WI38 (cell line): ENCODE data around the gene SLC9A9.

Experiments
- H3K4me3 ChIP-seq: 2 replicates; pipeline ENCODE4 v1.5.1; 2011; ENCODE audit warnings: low read depth, mild to moderate bottlenecking, control low read depth, low read length
- TF ChIP-seq, protein P1 (sequence below): IDR thresholded peaks from 2 replicates; pipeline ENCODE4 v1.5.1; 2012; ENCODE audit warnings: low read depth, mild to moderate bottlenecking, control low read depth, low read length

SLC9A9 gene

DNA sequence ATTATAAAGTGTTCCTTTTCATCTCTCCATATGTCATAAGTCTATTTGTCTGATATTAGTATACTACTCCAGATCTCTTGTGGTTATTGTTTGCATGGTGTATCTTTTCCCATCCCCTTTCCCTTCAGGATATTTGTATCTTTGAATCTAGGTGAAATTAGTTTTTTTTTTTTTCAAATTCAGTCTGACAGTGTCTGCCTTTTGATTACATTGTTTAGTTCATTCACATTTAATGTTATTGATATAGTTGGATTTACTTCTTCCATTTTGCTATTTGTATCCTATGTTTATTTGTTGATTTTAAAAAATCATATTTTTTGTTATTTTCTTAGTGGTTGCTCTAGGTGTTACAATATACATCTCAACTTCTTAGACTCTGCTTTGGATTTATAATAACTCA, 445.7 kb downstream of the SLC9A9 start:
- H3K4me3 ChIP-seq: no peak overlapping the region
- TF ChIP-seq, protein P1, sequence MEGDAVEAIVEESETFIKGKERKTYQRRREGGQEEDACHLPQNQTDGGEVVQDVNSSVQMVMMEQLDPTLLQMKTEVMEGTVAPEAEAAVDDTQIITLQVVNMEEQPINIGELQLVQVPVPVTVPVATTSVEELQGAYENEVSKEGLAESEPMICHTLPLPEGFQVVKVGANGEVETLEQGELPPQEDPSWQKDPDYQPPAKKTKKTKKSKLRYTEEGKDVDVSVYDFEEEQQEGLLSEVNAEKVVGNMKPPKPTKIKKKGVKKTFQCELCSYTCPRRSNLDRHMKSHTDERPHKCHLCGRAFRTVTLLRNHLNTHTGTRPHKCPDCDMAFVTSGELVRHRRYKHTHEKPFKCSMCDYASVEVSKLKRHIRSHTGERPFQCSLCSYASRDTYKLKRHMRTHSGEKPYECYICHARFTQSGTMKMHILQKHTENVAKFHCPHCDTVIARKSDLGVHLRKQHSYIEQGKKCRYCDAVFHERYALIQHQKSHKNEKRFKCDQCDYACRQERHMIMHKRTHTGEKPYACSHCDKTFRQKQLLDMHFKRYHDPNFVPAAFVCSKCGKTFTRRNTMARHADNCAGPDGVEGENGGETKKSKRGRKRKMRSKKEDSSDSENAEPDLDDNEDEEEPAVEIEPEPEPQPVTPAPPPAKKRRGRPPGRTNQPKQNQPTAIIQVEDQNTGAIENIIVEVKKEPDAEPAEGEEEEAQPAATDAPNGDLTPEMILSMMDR: no peak

DNA sequence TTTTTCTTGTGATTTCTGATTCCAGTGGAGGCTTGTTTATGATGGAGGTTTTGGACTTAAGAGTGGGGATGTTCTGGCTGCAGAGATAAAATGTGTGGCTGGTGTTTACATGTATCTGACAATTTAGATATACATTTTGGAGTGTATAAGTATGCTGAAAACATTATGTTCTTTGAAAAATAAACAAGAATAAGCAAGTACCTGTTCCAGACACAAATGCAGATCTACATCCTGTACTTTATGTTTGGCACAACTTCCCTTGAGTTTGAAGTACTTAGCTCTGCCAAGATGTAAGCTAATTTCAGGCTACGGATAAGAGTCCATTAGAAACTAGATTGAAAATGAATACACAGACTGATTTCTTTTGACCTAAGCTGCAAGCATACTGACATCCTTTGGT, 451.5 kb downstream of the SLC9A9 start:
- H3K4me3 ChIP-seq: no peak overlapping the region
- TF ChIP-seq, protein P1: no peak

DNA sequence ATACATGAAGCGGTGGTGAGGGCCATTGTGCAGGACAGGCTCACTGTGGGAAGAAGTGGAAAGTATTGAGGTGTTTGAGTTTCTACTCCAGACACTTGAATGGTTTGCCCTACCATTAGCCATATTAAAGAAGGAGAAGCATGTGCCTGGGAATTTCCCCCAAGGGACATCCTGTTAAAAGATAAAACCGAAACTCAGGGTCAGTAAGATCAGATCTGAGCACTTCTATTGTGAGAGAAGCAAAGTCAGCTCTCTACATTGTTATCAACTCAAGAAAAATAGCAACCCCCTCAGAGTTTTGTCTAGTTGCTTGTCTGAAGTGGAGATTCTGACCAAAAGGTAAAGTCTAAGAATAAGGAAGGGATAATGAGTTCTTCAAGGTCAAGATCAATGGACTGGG, 458.9 kb downstream of the SLC9A9 start:
- no peak overlapping the region for H3K4me3 ChIP-seq
- TF ChIP-seq, protein P1: no peak

DNA sequence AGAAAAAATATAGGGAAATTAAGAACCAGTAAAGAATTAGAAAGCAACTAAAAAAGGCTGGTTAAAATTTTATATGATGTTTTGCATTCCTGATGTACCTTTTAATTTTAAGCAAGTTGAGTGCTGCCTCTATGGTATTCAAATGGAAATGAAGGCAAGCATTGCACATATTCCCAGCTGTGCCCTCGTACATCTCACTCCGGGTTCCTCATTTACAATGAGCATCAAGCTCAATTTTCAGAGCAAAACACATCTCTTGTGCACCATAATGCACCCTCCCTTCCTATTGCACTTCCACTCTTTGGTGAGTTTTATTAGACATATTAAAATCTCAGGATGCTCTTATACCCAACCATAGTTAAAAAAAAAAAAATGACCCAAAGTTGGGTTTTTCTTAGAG, 460.8 kb downstream of the SLC9A9 start:
- no peak overlapping the region for H3K4me3 ChIP-seq
- TF ChIP-seq, protein P1: no peak

DNA sequence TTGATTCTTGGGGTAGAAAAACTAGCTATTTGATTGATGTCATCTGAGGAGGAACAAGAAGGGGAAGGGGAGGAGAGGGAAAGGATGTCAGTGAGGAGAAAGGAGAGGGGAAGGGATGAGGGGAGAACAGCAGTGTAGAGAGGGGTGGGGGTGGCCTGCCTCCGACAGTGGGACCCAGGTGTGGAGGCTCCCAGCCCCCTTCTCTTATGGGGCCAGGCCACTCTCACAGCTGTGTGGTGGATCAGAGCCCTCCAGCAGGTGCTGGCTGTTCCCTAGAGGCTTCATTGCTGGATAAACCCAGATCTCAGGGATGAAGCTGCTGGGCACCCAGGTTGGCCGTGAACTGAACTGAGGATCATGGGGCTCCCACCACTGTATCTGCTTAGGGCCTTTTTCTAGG, 464.2 kb downstream of the SLC9A9 start:
- TF ChIP-seq, protein P1: no peak

DNA sequence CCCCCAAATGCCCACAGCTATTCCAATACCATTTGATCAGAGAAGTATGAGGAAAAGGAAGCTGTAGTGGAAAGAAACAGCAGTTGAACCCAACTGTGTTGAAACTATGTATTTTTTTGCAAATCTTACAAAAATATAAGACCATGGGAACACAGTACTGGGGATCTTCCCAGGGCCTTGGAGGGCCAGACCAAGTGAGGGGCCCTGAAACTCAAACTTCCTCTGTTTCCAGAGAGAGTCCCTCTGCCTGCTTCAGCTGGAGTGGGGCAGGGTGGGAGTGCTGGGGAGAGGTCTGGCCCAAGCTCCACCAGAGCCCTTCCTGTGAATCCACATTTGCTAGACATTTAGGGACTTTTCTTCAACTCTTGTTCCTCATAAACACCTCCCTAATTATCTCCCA, 464.8 kb downstream of the SLC9A9 start:
- TF ChIP-seq, protein P1: no peak
- no peak overlapping the region for H3K4me3 ChIP-seq

More for the DNA sequence above, 464.2 kb downstream of the SLC9A9 start:
- H3K4me3 ChIP-seq: no peak overlapping the region

DNA sequence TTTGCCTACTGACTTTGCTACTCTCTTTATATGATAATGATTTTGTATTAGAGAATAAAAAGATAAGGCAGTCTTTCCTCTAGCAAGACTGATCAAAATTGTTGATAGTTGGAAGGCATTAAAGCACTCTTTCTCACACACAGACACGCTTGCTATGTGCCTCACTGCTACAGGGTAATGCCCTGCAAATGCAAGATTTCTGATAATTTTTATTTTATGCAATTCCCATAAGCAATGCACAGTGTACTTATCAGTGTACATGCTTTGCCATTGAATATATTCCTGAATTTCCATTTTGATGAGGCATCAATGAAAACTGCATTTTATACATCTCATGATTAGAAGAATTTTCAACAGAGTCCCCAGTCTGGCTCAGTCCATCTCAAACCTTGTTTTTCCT, 465.5 kb downstream of the SLC9A9 start:
- no peak overlapping the region for H3K4me3 ChIP-seq
- TF ChIP-seq, protein P1: no peak
